Astrocyte of the cerebellum (primary cell): ENCODE measurements around the gene DHRS9.
"Not testable (repeated sequence)": the region's sequence is repeated elsewhere in the genome, so short reads cannot be mapped to it uniquely, and the experiment has no call there.

ENCODE experiments used
- DNase-seq: peaks from one replicate; pipeline ENCODE4 v3.0.0-alpha.2; 2011; ENCODE audit warnings: low read depth
- H3K4me3 ChIP-seq: 2 replicates; pipeline ENCODE4 v1.5.1; 2011; ENCODE audit warnings: mild to moderate bottlenecking, low read depth, low read length, moderate library complexity
- CTCF ChIP-seq: IDR thresholded peaks from 2 replicates; pipeline ENCODE4 v1.5.1; 2012; ENCODE audit warnings: low read length, low read depth, moderate library complexity, mild to moderate bottlenecking; ENCODE audit errors: missing control alignments
- in situ Hi-C: cut with HindIII; loops from 2 replicates; pipeline ENCODE4 v1.10.0; 2017; ENCODE audit warnings: low sequenced_read_pairs

Gene DHRS9

GRCh38 chr2:169046440-169047151 lies 22.8 kb upstream of the DHRS9 start:
- in situ Hi-C loops = no loop called here
- no peak for TF ChIP-seq CTCF
- no peak for DNase-seq
- H3K4me3 ChIP-seq = no peak overlapping the region

- TF ChIP-seq CTCF = no peak
- no peak for DNase-seq
- H3K4me3 ChIP-seq = no peak overlapping the region
Measured at GRCh38 chr2:169047256-169048250, 21.8 kb upstream of the DHRS9 start.

GRCh38 chr2:169049142-169049541 lies 20.2 kb upstream of the DHRS9 start:
- no peak for TF ChIP-seq CTCF
- in situ Hi-C loops = no loop called here

More at GRCh38 chr2:169047256-169048250, 21.8 kb upstream of the DHRS9 start:
- in situ Hi-C loops = no loop called here

GRCh38 chr2:169050476-169051240 lies 18.7 kb upstream of the DHRS9 start:
- in situ Hi-C loops = no loop called here
- no peak for DNase-seq
- TF ChIP-seq CTCF = no peak
- H3K4me3 ChIP-seq = no peak overlapping the region

More at GRCh38 chr2:169049142-169049541, 20.2 kb upstream of the DHRS9 start:
- DNase-seq = no peak
- H3K4me3 ChIP-seq = no peak overlapping the region

- in situ Hi-C loops, H3K4me3 ChIP-seq, DNase-seq: not testable (repeated sequence)
Measured at GRCh38 chr2:169054575-169054974, 14.8 kb upstream of the DHRS9 start.

GRCh38 chr2:169064199-169064598 lies 5.2 kb upstream of the DHRS9 start:
- DNase-seq, in situ Hi-C loops, H3K4me3 ChIP-seq: not testable (repeated sequence)

GRCh38 chr2:169065422-169065821 lies 3.9 kb upstream of the DHRS9 start:
- in situ Hi-C loops = no loop called here
- no peak overlapping the region for H3K4me3 ChIP-seq
- no peak for TF ChIP-seq CTCF
- DNase-seq = no peak
